ENCODE measurements around the gene SSTR5.

- TF ChIP-seq EZH2 (IDR thresholded peaks at IDR 0.05; ENCODE audit: borderline replicate concordance) = no peak
- TF ChIP-seq CTCF (IDR thresholded peaks at IDR 0.05; ENCODE audit: poor library complexity) = no peak
These were observed 29.2 kb downstream of the SSTR5 start for GRCh38 chr16:1101573-1102332.

Data from hepatocyte (in vitro differentiated cells).